ENCODE results near the gene FPGS.

FPGS gene

DNA sequence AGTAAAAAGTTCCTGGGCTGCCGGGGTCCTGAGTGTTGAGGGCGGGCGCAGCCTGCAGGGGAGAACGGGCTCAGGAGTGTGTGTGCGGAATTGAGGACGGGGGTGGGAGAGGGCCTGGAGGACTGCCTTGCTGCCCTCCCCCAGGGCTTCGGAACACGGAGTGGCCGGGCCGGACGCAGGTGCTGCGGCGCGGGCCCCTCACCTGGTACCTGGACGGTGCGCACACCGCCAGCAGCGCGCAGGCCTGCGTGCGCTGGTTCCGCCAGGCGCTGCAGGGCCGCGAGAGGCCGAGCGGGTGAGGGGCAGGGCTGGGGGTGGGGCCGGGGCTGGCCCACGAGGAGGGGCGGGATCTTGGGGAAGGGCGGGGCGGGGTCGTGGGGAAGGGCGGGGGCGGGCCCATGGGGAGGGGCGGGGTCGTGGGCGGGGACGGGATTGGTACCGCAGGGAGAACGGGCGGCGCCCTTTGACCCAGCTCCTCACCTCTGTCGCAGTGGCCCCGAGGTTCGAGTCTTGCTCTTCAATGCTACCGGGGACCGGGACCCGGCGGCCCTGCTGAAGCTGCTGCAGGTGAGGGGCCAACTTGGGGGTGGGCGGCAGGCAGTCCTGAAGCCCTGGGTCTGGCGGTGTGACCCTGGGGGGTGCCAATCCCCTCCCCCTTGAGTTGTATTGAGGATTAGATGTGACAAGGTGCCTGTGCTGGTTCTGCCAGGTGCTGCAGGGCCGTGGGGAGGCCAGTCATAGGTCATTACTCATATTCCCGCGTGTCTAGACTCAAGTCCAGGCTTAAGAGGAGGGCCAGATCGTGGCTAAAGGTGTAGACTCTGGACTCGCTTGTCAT lies 7.1 kb downstream of the FPGS start:
- Histone ChIP-seq H3K36me3 (ENCODE audit: insufficient read depth, low read length) (peaks cover 78% of the 10 kb centered on the region), H3K9me3 (replicated peaks; ENCODE audit: low read length) (no peaks in the 10 kb centered on the region), H3K27me3 (ENCODE audit: control insufficient read depth, insufficient read depth, low read length) (no peaks in the 10 kb centered on the region), H3K4me1 (ENCODE audit: control insufficient read depth, insufficient read depth, low read length) (peaks cover 6% of the 10 kb centered on the region), H3K4me2 (ENCODE audit: low read length) (no peak overlapping the region), H3K4me3 (ENCODE audit: low read length) (no peak overlapping the region), H3K9ac (ENCODE audit: low read depth, low read length) (no peak overlapping the region)

DNA sequence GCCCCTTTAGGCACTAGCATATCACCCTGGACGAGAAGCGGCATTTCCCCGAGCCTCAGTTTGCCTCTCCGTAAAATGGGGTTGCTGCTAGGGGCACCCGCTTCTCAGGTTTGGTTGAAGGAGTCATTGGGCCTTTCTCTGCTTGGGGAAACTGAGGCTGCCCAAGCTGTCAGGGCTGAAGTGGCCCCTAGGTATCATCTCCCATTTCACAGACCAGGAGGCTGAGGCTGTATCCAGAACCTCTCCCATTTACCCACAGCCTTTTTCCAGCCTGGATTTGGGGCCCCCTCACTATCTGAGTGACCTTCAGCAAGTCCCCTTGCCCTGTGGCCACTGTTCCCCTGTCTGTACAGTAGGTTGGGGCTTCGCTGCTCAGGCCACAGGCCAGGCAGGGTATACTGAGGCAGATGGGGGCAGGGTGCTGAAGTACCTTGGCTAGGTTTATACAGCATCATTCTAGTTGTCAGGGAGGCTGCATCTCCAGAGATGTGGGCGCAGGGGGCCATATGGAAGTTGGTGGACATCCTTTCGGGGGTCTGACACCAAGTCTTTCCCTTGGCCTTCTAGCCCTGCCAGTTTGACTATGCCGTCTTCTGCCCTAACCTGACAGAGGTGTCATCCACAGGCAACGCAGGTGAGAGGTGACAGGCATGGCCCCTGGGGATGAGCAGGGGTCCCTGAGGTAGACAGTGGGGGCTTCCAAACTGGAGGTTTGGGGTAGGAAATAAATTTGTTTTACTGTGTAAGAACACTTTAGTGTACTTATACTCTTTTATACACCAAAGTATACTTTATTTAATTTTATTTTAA lies 7.9 kb downstream of the FPGS start:
- Histone ChIP-seq H3K4me3 (ENCODE audit: low read length) (no peak overlapping the region), H3K9ac (ENCODE audit: low read depth, low read length) (no peak overlapping the region), H3K36me3 (ENCODE audit: insufficient read depth, low read length) (peaks cover 86% of the 10 kb centered on the region), H3K4me1 (ENCODE audit: control insufficient read depth, insufficient read depth, low read length) (peaks cover 6% of the 10 kb centered on the region), H3K4me2 (ENCODE audit: low read length) (no peak overlapping the region), H3K9me3 (replicated peaks; ENCODE audit: low read length) (no peaks in the 10 kb centered on the region), H3K27me3 (ENCODE audit: control insufficient read depth, insufficient read depth, low read length) (no peaks in the 10 kb centered on the region)

- H3K4me1 ChIP-seq (ENCODE audit: control insufficient read depth, insufficient read depth, low read length), result peaks cover 6% of the 10 kb centered on the region
Measured at GRCh38 chr9:127812011-127812410, 9.3 kb downstream of the FPGS start.

DNA sequence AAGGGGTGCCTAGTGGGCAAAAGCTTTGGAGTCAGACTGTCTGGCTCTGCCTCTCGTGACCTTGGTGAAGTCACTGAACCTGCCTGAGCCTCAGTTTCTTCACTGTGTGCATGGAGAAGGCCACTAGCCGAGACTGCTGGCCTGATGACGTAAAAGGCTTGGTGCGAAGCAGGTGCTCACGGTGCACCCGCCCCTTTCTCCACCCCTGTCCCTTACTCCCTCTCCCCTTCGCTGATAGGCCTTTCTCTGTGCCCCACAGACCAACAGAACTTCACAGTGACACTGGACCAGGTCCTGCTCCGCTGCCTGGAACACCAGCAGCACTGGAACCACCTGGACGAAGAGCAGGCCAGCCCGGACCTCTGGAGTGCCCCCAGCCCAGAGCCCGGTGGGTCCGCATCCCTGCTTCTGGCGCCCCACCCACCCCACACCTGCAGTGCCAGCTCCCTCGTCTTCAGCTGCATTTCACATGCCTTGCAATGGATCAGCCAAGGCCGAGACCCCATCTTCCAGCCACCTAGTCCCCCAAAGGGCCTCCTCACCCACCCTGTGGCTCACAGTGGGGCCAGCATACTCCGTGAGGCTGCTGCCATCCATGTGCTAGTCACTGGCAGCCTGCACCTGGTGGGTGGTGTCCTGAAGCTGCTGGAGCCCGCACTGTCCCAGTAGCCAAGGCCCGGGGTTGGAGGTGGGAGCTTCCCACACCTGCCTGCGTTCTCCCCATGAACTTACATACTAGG lies 10.4 kb downstream of the FPGS start:
- peaks cover 6% of the 10 kb centered on the region for H3K4me1 ChIP-seq (ENCODE audit: control insufficient read depth, insufficient read depth, low read length)
- H3K9me3 ChIP-seq (replicated peaks; ENCODE audit: low read length), result no peaks in the 10 kb centered on the region
- no peak overlapping the region for H3K4me3 ChIP-seq (ENCODE audit: low read length)
- H3K27me3 ChIP-seq (ENCODE audit: control insufficient read depth, insufficient read depth, low read length), result no peaks in the 10 kb centered on the region
- H3K9ac ChIP-seq (ENCODE audit: low read depth, low read length), result no peak overlapping the region
- H3K4me2 ChIP-seq (ENCODE audit: low read length), result no peak overlapping the region
- peaks cover 90% of the 10 kb centered on the region for H3K36me3 ChIP-seq (ENCODE audit: insufficient read depth, low read length)

More at GRCh38 chr9:127812011-127812410, 9.3 kb downstream of the FPGS start:
- no peak overlapping the region for H3K9ac ChIP-seq (ENCODE audit: low read depth, low read length)
- no peaks in the 10 kb centered on the region for H3K27me3 ChIP-seq (ENCODE audit: control insufficient read depth, insufficient read depth, low read length)
- H3K4me3 ChIP-seq (ENCODE audit: low read length), result no peak overlapping the region
- H3K36me3 ChIP-seq (ENCODE audit: insufficient read depth, low read length), result peaks cover 90% of the 10 kb centered on the region
- H3K4me2 ChIP-seq (ENCODE audit: low read length), result no peak overlapping the region
- no peaks in the 10 kb centered on the region for H3K9me3 ChIP-seq (replicated peaks; ENCODE audit: low read length)

DNA sequence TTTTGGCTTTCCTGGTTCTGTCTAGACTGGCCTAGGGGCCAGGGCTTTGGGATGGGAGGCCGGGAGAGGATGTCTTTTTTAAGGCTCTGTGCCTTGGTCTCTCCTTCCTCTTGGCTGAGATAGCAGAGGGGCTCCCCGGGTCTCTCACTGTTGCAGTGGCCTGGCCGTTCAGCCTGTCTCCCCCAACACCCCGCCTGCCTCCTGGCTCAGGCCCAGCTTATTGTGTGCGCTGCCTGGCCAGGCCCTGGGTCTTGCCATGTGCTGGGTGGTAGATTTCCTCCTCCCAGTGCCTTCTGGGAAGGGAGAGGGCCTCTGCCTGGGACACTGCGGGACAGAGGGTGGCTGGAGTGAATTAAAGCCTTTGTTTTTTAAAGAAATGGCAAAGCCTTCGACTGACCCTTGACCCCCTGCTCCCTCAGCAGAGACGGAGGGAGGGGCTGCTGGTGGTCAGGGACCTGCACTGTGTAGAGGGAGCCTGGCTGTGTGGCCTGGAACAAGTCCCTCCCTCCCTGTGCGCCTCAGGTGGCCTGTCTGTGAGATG lies 11.1 kb downstream of the FPGS start:
- Histone ChIP-seq H3K27me3 (ENCODE audit: control insufficient read depth, insufficient read depth, low read length) (no peaks in the 10 kb centered on the region), H3K36me3 (ENCODE audit: insufficient read depth, low read length) (peaks cover 90% of the 10 kb centered on the region), H3K9ac (ENCODE audit: low read depth, low read length) (no peak overlapping the region), H3K9me3 (replicated peaks; ENCODE audit: low read length) (no peaks in the 10 kb centered on the region), H3K4me2 (ENCODE audit: low read length) (no peak overlapping the region), H3K4me1 (ENCODE audit: control insufficient read depth, insufficient read depth, low read length) (peaks cover 6% of the 10 kb centered on the region), H3K4me3 (ENCODE audit: low read length) (no peak overlapping the region)

- Histone ChIP-seq H3K4me3 (ENCODE audit: low read length) (no peak overlapping the region), H3K9me3 (replicated peaks; ENCODE audit: low read length) (no peaks in the 10 kb centered on the region), H3K4me2 (ENCODE audit: low read length) (no peak overlapping the region), H3K4me1 (ENCODE audit: control insufficient read depth, insufficient read depth, low read length) (no peaks in the 10 kb centered on the region), H3K9ac (ENCODE audit: low read depth, low read length) (no peak overlapping the region), H3K27me3 (ENCODE audit: control insufficient read depth, insufficient read depth, low read length) (no peaks in the 10 kb centered on the region), H3K36me3 (ENCODE audit: insufficient read depth, low read length) (peaks cover 89% of the 10 kb centered on the region)
Measured at GRCh38 chr9:127814619-127815511, 12.2 kb downstream of the FPGS start.

DNA sequence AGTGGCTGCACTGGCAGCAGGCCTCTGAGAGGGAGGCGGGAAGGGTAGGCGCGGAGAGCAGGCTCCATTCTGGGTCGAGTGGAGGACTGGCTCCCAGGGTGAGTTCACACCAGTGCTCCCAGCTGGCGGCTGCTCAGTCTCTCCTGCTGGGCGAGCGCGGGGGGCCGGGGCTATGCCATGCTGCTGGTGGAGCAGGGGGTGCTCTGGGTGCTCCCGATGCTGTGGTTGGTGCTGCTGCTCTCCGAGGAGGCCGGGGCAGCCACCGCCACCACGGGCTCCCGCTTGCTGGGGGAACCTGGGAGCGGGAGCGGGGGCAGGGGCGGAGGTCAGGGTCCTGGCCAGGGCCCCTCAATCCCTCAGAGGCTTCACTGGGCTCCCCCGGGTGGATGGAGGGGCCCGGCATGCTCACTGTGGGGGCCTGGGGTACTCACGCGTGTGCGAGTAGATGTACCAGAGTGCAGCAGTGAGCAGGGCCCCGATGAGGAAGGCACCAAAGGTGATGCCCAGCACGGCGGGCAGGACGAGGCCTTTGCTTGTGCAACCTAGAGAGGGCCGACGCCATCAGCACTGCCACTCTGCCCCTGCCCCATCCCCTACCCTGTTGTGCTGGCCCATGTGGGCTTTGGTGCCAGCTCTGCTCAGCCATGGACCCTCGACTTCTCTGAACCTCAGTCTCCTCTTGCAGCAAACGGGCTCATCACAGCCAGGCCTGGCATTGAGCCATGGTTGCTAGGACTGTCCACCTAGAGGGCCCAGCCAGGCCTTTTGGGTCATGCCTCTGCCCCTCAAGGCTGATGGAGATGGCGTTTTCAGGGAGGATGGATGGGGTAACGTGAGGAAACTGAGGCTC lies 13.1 kb downstream of the FPGS start:
- H3K4me3 ChIP-seq (ENCODE audit: low read length), result no peak overlapping the region
- no peak overlapping the region for H3K9ac ChIP-seq (ENCODE audit: low read depth, low read length)
- no peaks in the 10 kb centered on the region for H3K4me1 ChIP-seq (ENCODE audit: control insufficient read depth, insufficient read depth, low read length)
- H3K9me3 ChIP-seq (replicated peaks; ENCODE audit: low read length), result no peaks in the 10 kb centered on the region
- no peaks in the 10 kb centered on the region for H3K27me3 ChIP-seq (ENCODE audit: control insufficient read depth, insufficient read depth, low read length)
- H3K4me2 ChIP-seq (ENCODE audit: low read length), result no peak overlapping the region
- peaks cover 83% of the 10 kb centered on the region for H3K36me3 ChIP-seq (ENCODE audit: insufficient read depth, low read length)

DNA sequence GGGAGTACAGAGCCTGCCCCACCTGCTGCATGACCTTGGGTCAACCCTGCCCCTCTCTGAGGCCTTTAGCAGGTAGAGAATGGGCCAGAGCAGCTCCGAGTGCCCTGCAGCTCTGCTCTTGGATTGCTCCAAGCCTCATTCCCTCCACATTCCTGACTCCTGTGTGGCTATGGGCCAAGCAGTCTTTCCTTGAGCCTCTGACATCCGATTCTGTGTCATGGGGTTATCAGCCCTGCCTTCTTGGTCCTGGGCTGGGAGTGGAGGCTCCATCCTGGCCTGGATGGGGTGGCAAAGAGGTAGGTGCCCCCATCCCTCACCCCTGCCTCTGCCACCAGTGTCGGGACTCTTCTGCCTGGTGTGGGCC lies 13.7 kb downstream of the FPGS start:
- Histone ChIP-seq H3K4me1 (ENCODE audit: control insufficient read depth, insufficient read depth, low read length) (no peaks in the 10 kb centered on the region), H3K36me3 (ENCODE audit: insufficient read depth, low read length) (peaks cover 88% of the 10 kb centered on the region), H3K27me3 (ENCODE audit: control insufficient read depth, insufficient read depth, low read length) (no peaks in the 10 kb centered on the region), H3K9ac (ENCODE audit: low read depth, low read length) (no peak overlapping the region), H3K4me2 (ENCODE audit: low read length) (no peak overlapping the region), H3K4me3 (ENCODE audit: low read length) (no peak overlapping the region), H3K9me3 (replicated peaks; ENCODE audit: low read length) (no peaks in the 10 kb centered on the region)

DNA sequence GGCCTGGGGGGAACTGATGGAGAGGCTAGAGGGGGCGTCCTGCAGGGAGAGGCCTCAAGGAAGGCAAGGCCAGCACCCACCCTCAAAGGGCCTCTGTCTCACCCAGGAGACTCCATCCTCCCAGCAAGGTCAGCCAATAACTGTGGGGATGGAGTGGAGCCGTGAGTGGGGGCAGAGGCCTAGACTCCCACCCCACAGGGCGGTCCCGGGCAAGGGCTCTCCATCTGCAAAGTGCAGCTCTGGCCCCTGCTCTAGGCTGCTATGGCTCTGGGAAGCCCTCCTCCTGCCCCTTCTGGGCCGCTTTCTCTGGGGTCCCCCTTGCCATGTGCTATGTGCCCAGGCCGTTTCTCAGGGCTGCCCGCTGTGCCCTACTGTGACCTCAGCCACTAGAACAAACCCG lies 14.0 kb downstream of the FPGS start:
- Histone ChIP-seq H3K4me1 (ENCODE audit: control insufficient read depth, insufficient read depth, low read length) (no peaks in the 10 kb centered on the region), H3K9me3 (replicated peaks; ENCODE audit: low read length) (no peaks in the 10 kb centered on the region), H3K9ac (ENCODE audit: low read depth, low read length) (no peak overlapping the region), H3K4me2 (ENCODE audit: low read length) (no peak overlapping the region), H3K27me3 (ENCODE audit: control insufficient read depth, insufficient read depth, low read length) (no peaks in the 10 kb centered on the region), H3K36me3 (ENCODE audit: insufficient read depth, low read length) (peaks cover 84% of the 10 kb centered on the region), H3K4me3 (ENCODE audit: low read length) (no peak overlapping the region)

- H3K4me2 ChIP-seq (ENCODE audit: low read length), result no peak overlapping the region
- no peak overlapping the region for H3K4me3 ChIP-seq (ENCODE audit: low read length)
- H3K4me1 ChIP-seq (ENCODE audit: control insufficient read depth, insufficient read depth, low read length), result no peaks in the 10 kb centered on the region
- peaks cover 82% of the 10 kb centered on the region for H3K36me3 ChIP-seq (ENCODE audit: insufficient read depth, low read length)
- no peak overlapping the region for H3K9ac ChIP-seq (ENCODE audit: low read depth, low read length)
- no peaks in the 10 kb centered on the region for H3K27me3 ChIP-seq (ENCODE audit: control insufficient read depth, insufficient read depth, low read length)
- no peaks in the 10 kb centered on the region for H3K9me3 ChIP-seq (replicated peaks; ENCODE audit: low read length)
Measured at GRCh38 chr9:127817881-127818434, 15.3 kb downstream of the FPGS start.
